HEK293 (cell line): ENCODE data around the gene RASAL2.

Source experiments
- CTCF ChIA-PET: fragments of 350-600 bp; formaldehyde crosslinking; extraction: SDS; loops from one replicate; lab custom pipeline; 2021; ENCODE audit warnings: antibody characterized with exemption; lab: Yijun Ruan, JAX
- POLR2A ChIA-PET: fragments of 300-600 bp; formaldehyde crosslinking; extraction: SDS; loops from one replicate; lab custom pipeline; 2020; ENCODE audit warnings: antibody characterized with exemption, inconsistent platforms; lab: Yijun Ruan, JAX
- H3K27ac ChIP-seq: fragments of 200-500 bp; sonication (Bioruptor generic); 2 replicates; pipeline ENCODE4 v1.5.1; 2014; ENCODE audit warnings: low read depth, low read length, control low read depth, inconsistent platforms; ENCODE audit errors: extremely low read depth
- H3K36me3 ChIP-seq, 2 experiments: fragments of 200-500 bp in 1 of 2; sonication (Bioruptor generic) in 1 of 2; 1 replicate in 1 of 2; 2 replicates in 1 of 2; pipeline ENCODE4 v1.5.1; 2014 to 2017; ENCODE audit warnings: inconsistent platforms in 2 of 2, low read length in 2 of 2; ENCODE audit not compliant: control insufficient read depth in 2 of 2, insufficient read depth in 1 of 2
- H3K4me1 ChIP-seq: fragments of 200-500 bp; sonication (Bioruptor generic); 2 replicates; pipeline ENCODE4 v1.5.1; 2014; ENCODE audit warnings: mild to moderate bottlenecking, low read length, inconsistent platforms; ENCODE audit not compliant: control insufficient read depth, insufficient read depth
- H3K4me3 ChIP-seq: 2 replicates; pipeline ENCODE4 v1.5.1; 2011; ENCODE audit warnings: low read depth, mild to moderate bottlenecking, control low read depth, low read length, moderate library complexity
- H3K9me3 ChIP-seq: fragments of 200-500 bp; sonication (Bioruptor generic); 2 replicates; pipeline ENCODE4 v1.5.1; 2014; ENCODE audit warnings: low read depth, low read length, inconsistent platforms; ENCODE audit not compliant: control insufficient read depth, insufficient read depth
- BCL11A ChIP-seq: fragments of 450-650 bp; formaldehyde crosslinking; IDR thresholded peaks from 2 replicates; pipeline ENCODE4 v1.5.1; 2016; ENCODE audit warnings: low read depth, missing biosample characterization, missing genetic modification characterization
- BCL11B ChIP-seq: fragments of 450-650 bp; formaldehyde crosslinking; IDR thresholded peaks from 2 replicates; pipeline ENCODE4 v1.5.1; 2016; ENCODE audit warnings: low read depth, missing biosample characterization, missing genetic modification characterization
- GLI2 ChIP-seq: fragments of 450-650 bp; formaldehyde crosslinking; IDR thresholded peaks from 2 replicates; pipeline ENCODE4; 2017; ENCODE audit warnings: missing biosample characterization, missing genetic modification characterization, low read depth, borderline replicate concordance
- HOXC10 ChIP-seq: sonication (generic); formaldehyde crosslinking; IDR thresholded peaks from 2 replicates; pipeline ENCODE4 v1.8.1; 2023; ENCODE audit warnings: mild to moderate bottlenecking, missing genetic modification reagents
- HOXD13 ChIP-seq: sonication (generic); formaldehyde crosslinking; IDR thresholded peaks from 2 replicates; pipeline ENCODE4 v1.8.0; 2022; ENCODE audit warnings: missing genetic modification reagents, borderline replicate concordance
- MYNN ChIP-seq: fragments of 450-650 bp; formaldehyde crosslinking; IDR thresholded peaks from 2 replicates; pipeline ENCODE4 v1.5.1; 2016; ENCODE audit warnings: missing biosample characterization, missing genetic modification characterization, borderline replicate concordance
- SP7 ChIP-seq: fragments of 450-650 bp; formaldehyde crosslinking; IDR thresholded peaks from 2 replicates; pipeline ENCODE4 v1.5.1; 2016; ENCODE audit warnings: missing biosample characterization, missing genetic modification characterization
- ZBTB1 ChIP-seq: fragments of 450-650 bp; formaldehyde crosslinking; IDR thresholded peaks from 2 replicates; pipeline ENCODE4 v1.5.1; 2016; ENCODE audit warnings: missing biosample characterization, missing genetic modification characterization
- ZBTB17 ChIP-seq: fragments of 450-650 bp; formaldehyde crosslinking; IDR thresholded peaks from 2 replicates; pipeline ENCODE4 v1.5.1; 2016; ENCODE audit warnings: missing biosample characterization, missing genetic modification characterization
- ZFP37 ChIP-seq: fragments of 450-650 bp; formaldehyde crosslinking; IDR thresholded peaks from 2 replicates; pipeline ENCODE4 v1.5.1; 2016; ENCODE audit warnings: missing biosample characterization, missing genetic modification characterization
- ZNF132 ChIP-seq: fragments of 450-650 bp; formaldehyde crosslinking; IDR thresholded peaks from 2 replicates; pipeline ENCODE4 v1.5.1; 2017; ENCODE audit warnings: missing biosample characterization, missing genetic modification characterization, borderline replicate concordance
- ZNF133 ChIP-seq: fragments of 450-650 bp; formaldehyde crosslinking; IDR thresholded peaks from 2 replicates; pipeline ENCODE4 v1.5.1; 2016; ENCODE audit warnings: missing biosample characterization, missing genetic modification characterization
- ZNF138 ChIP-seq: fragments of 450-650 bp; formaldehyde crosslinking; IDR thresholded peaks from 2 replicates; pipeline ENCODE4 v1.5.1; 2016; ENCODE audit warnings: missing biosample characterization, missing genetic modification characterization, borderline replicate concordance
- ZNF157 ChIP-seq: fragments of 450-650 bp; formaldehyde crosslinking; IDR thresholded peaks from 2 replicates; pipeline ENCODE4 v1.5.1; 2016; ENCODE audit warnings: missing biosample characterization, missing genetic modification characterization
- ZNF175 ChIP-seq: fragments of 450-650 bp; formaldehyde crosslinking; IDR thresholded peaks from 2 replicates; pipeline ENCODE4 v1.5.1; 2016; ENCODE audit warnings: missing biosample characterization, missing genetic modification characterization
- ZNF221 ChIP-seq: fragments of 450-650 bp; formaldehyde crosslinking; IDR thresholded peaks from 2 replicates; pipeline ENCODE4 v1.5.1; 2017; ENCODE audit warnings: missing biosample characterization, missing genetic modification characterization, borderline replicate concordance
- ZNF324 ChIP-seq: fragments of 450-650 bp; formaldehyde crosslinking; IDR thresholded peaks from 2 replicates; pipeline ENCODE4 v1.5.1; 2016; ENCODE audit warnings: missing biosample characterization, missing genetic modification characterization
- ZNF510 ChIP-seq: fragments of 450-650 bp; formaldehyde crosslinking; IDR thresholded peaks from 2 replicates; pipeline ENCODE4 v1.5.1; 2018; ENCODE audit warnings: mild to moderate bottlenecking, missing genetic modification characterization, missing biosample characterization; ENCODE audit not compliant: insufficient replicate concordance
- ZNF544 ChIP-seq: fragments of 450-650 bp; formaldehyde crosslinking; IDR thresholded peaks from 2 replicates; pipeline ENCODE4 v1.5.0; 2017; ENCODE audit warnings: missing biosample characterization, missing genetic modification characterization
- TF ChIP-seq, protein P1 (sequence below): fragments of 450-650 bp; formaldehyde crosslinking; IDR thresholded peaks from 2 replicates; pipeline ENCODE4 v1.5.1; 2016; ENCODE audit warnings: missing biosample characterization, missing genetic modification characterization
- TF ChIP-seq, protein P2 (sequence below): fragments of 450-650 bp; formaldehyde crosslinking; IDR thresholded peaks from 2 replicates; pipeline ENCODE4 v1.5.1; 2016; ENCODE audit warnings: missing biosample characterization, missing genetic modification characterization, low read depth
- TF ChIP-seq, protein P3 (sequence below): sonication (generic); formaldehyde crosslinking; IDR thresholded peaks from 2 replicates; pipeline ENCODE4 v1.8.1; 2022; ENCODE audit warnings: mild to moderate bottlenecking, moderate library complexity, missing genetic modification reagents
- TF ChIP-seq, protein P4 (sequence below): fragments of 450-650 bp; formaldehyde crosslinking; IDR thresholded peaks from 2 replicates; pipeline ENCODE4 v1.5.1; 2016; ENCODE audit warnings: missing biosample characterization, missing genetic modification characterization
- TF ChIP-seq, protein P5 (sequence below): fragments of 450-650 bp; formaldehyde crosslinking; IDR thresholded peaks from 2 replicates; pipeline ENCODE4 v1.5.1; 2016; ENCODE audit warnings: missing biosample characterization, missing genetic modification characterization

RASAL2 gene

DNA sequence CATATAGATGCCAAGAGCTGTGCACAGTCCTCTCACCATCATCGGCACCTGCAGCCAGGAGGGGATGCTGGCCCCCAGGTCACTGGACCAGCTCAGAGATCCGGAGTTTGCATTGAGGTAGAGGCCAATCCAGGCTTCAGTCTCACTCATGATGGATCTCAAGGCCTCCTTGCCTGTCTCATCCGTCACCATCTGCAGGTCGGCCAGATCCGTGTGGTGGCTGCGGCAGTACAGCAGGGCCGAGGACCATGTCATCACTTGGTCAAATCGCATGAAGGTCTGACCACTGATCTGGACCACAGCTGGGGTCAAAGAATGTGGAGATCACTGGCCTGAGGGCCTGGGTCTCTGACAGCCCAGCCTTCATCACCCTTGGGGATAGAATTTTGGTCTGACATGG is 396.2 kb downstream of the RASAL2 start:
- H3K4me1 ChIP-seq = no peaks in the 10 kb centered on the region
- no peak overlapping the region for H3K27ac ChIP-seq
- ChIA-PET POLR2A (no interaction called here), CTCF (interaction anchor here (4.0 kb wide), 1 partner anchor 11 kb away, joined by 31 read pairs; no protein-coding TSS in a partner anchor)
- no peaks in the 10 kb centered on the region for H3K36me3 ChIP-seq
- TF ChIP-seq ZNF157 (tag by site-specific recombination) = no peak
- no peak for TF ChIP-seq ZNF510 (tag by site-specific recombination)
- TF ChIP-seq, protein P1, sequence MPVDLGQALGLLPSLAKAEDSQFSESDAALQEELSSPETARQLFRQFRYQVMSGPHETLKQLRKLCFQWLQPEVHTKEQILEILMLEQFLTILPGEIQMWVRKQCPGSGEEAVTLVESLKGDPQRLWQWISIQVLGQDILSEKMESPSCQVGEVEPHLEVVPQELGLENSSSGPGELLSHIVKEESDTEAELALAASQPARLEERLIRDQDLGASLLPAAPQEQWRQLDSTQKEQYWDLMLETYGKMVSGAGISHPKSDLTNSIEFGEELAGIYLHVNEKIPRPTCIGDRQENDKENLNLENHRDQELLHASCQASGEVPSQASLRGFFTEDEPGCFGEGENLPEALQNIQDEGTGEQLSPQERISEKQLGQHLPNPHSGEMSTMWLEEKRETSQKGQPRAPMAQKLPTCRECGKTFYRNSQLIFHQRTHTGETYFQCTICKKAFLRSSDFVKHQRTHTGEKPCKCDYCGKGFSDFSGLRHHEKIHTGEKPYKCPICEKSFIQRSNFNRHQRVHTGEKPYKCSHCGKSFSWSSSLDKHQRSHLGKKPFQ (tag by site-specific recombination) = no peak
- TF ChIP-seq, protein P2, sequence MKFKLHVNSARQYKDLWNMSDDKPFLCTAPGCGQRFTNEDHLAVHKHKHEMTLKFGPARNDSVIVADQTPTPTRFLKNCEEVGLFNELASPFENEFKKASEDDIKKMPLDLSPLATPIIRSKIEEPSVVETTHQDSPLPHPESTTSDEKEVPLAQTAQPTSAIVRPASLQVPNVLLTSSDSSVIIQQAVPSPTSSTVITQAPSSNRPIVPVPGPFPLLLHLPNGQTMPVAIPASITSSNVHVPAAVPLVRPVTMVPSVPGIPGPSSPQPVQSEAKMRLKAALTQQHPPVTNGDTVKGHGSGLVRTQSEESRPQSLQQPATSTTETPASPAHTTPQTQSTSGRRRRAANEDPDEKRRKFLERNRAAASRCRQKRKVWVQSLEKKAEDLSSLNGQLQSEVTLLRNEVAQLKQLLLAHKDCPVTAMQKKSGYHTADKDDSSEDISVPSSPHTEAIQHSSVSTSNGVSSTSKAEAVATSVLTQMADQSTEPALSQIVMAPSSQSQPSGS (tag by site-specific recombination) = no peak
- TF ChIP-seq ZNF324 (tag by site-specific recombination) = no peak
- no peaks in the 10 kb centered on the region for H3K9me3 ChIP-seq
- no peak overlapping the region for H3K4me3 ChIP-seq

DNA sequence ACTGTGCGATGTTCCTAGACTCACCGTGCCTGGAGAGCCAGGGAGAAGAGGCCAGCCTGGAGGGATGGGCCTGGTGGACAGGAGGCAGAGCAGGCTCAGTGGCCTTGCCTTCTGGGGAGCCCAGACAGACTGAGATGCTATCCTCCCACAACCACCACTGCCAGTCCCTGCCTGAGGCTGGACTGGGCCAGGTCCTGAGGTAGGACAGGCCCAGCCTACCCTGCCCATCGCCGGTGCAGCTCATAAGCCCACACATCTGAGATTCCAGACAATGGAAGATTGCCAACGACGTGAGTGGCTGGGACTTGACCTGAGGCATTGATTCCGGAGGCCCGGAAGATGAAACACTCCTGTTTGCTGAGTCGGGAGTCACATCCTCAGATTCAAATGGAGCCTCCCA is 397.1 kb downstream of the RASAL2 start:
- no peaks in the 10 kb centered on the region for H3K4me1 ChIP-seq
- no peak overlapping the region for H3K4me3 ChIP-seq
- H3K27ac ChIP-seq = no peak overlapping the region
- no peaks in the 10 kb centered on the region for H3K9me3 ChIP-seq
- H3K36me3 ChIP-seq = no peaks in the 10 kb centered on the region
- CTCF ChIA-PET = interaction anchor here (4.0 kb wide), 1 partner anchor 11 kb away, joined by 31 read pairs; no protein-coding TSS in a partner anchor
- TF ChIP-seq SP7 (tag by site-specific recombination) = no peak
- no peak for TF ChIP-seq ZFP37
- no peak for TF ChIP-seq BCL11A (tag by site-specific recombination)
- no peak for TF ChIP-seq ZNF132 (tag by site-specific recombination)
- TF ChIP-seq ZNF544 (tag by site-specific recombination) = no peak
- TF ChIP-seq, protein P3, sequence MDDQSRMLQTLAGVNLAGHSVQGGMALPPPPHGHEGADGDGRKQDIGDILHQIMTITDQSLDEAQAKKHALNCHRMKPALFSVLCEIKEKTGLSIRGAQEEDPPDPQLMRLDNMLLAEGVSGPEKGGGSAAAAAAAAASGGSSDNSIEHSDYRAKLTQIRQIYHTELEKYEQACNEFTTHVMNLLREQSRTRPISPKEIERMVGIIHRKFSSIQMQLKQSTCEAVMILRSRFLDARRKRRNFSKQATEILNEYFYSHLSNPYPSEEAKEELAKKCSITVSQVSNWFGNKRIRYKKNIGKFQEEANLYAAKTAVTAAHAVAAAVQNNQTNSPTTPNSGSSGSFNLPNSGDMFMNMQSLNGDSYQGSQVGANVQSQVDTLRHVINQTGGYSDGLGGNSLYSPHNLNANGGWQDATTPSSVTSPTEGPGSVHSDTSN (CRISPR knock-in tag) = no peak
- TF ChIP-seq ZBTB1 = no peak
- TF ChIP-seq ZNF138 (tag by site-specific recombination) = no peak
- TF ChIP-seq ZNF133 = no peak
- TF ChIP-seq ZNF221 (tag by site-specific recombination) = no peak
- no peak for TF ChIP-seq GLI2 (tag by site-specific recombination)
- POLR2A ChIA-PET = no interaction called here

DNA sequence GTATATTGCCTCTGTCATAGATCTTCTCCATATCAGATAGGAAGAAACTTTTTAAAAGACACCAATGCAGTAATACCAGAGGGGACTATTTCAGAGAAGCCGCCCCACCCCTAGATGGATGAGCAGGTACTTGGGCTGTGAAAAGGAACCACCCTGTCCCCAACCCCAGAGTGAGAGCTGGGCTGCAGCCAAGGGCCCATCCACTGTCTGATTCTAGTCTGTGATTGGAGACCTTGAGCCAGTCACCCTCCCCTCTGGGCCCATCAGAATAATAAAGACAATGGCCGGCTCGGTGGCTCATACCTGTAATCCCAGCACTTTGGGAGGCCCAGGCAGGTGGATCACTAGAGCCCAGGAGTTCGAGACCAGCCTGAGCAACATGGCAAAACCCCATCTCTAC is 397.8 kb downstream of the RASAL2 start:
- ChIA-PET POLR2A (interaction anchor here (0.5 kb wide), 1 partner anchor 465 kb away, joined by 3 read pairs; no protein-coding TSS in a partner anchor), CTCF (interaction anchor here (4.0 kb wide), 1 partner anchor 10 kb away, joined by 31 read pairs; no protein-coding TSS in a partner anchor)
- H3K4me1 ChIP-seq = no peaks in the 10 kb centered on the region
- H3K27ac ChIP-seq = no peak overlapping the region
- no peaks in the 10 kb centered on the region for H3K9me3 ChIP-seq
- no peak overlapping the region for H3K4me3 ChIP-seq
- no peaks in the 10 kb centered on the region for H3K36me3 ChIP-seq
- TF ChIP-seq ZNF544 (tag by site-specific recombination) (no peak), BCL11B (no peak), ZNF175 (no peak), MYNN (tag by site-specific recombination) (no peak), ZBTB17 (tag by site-specific recombination) (no peak), HOXD13 (CRISPR knock-in tag) (no peak), HOXC10 (CRISPR knock-in tag) (no peak)
- TF ChIP-seq, protein P4, sequence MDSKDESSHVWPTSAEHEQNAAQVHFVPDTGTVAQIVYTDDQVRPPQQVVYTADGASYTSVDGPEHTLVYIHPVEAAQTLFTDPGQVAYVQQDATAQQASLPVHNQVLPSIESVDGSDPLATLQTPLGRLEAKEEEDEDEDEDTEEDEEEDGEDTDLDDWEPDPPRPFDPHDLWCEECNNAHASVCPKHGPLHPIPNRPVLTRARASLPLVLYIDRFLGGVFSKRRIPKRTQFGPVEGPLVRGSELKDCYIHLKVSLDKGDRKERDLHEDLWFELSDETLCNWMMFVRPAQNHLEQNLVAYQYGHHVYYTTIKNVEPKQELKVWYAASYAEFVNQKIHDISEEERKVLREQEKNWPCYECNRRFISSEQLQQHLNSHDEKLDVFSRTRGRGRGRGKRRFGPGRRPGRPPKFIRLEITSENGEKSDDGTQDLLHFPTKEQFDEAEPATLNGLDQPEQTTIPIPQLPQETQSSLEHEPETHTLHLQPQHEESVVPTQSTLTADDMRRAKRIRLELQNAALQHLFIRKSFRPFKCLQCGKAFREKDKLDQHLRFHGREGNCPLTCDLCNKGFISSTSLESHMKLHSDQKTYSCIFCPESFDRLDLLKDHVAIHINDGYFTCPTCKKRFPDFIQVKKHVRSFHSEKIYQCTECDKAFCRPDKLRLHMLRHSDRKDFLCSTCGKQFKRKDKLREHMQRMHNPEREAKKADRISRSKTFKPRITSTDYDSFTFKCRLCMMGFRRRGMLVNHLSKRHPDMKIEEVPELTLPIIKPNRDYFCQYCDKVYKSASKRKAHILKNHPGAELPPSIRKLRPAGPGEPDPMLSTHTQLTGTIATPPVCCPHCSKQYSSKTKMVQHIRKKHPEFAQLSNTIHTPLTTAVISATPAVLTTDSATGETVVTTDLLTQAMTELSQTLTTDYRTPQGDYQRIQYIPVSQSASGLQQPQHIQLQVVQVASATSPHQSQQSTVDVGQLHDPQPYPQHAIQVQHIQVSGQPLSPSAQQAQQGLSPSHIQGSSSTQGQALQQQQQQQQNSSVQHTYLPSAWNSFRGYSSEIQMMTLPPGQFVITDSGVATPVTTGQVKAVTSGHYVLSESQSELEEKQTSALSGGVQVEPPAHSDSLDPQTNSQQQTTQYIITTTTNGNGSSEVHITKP (tag by site-specific recombination) = no peak
- TF ChIP-seq, protein P5, sequence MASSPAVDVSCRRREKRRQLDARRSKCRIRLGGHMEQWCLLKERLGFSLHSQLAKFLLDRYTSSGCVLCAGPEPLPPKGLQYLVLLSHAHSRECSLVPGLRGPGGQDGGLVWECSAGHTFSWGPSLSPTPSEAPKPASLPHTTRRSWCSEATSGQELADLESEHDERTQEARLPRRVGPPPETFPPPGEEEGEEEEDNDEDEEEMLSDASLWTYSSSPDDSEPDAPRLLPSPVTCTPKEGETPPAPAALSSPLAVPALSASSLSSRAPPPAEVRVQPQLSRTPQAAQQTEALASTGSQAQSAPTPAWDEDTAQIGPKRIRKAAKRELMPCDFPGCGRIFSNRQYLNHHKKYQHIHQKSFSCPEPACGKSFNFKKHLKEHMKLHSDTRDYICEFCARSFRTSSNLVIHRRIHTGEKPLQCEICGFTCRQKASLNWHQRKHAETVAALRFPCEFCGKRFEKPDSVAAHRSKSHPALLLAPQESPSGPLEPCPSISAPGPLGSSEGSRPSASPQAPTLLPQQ (tag by site-specific recombination) = no peak
